H9 (cell line): ENCODE results near the gene KHNYN. TPM values are rescaled to one million over a fixed set of nuclear protein-coding genes. Genes with fewer than 3 reads are reported as not detected.

ENCODE experiments used
- DNase-seq: peaks from one replicate; pipeline ENCODE4 v3.0.0-alpha.2; 2017
- H2AFZ ChIP-seq: one replicate; pipeline ENCODE4 v1.6.1; 2013; ENCODE audit warnings: mild to moderate bottlenecking, low read length, control low read depth, moderate library complexity
- H2AK5ac ChIP-seq: 2 replicates; pipeline ENCODE4 v1.6.1; 2013; ENCODE audit warnings: low read length, control low read depth, mixed read lengths; ENCODE audit not compliant: insufficient read length
- H2BK120ac ChIP-seq: one replicate; pipeline ENCODE4 v1.6.1; 2013; ENCODE audit warnings: low read depth, mild to moderate bottlenecking, low read length, control low read depth, inconsistent platforms; ENCODE audit not compliant: poor library complexity, severe bottlenecking
- H2BK12ac ChIP-seq: 2 replicates; pipeline ENCODE4 v1.6.1; 2013; ENCODE audit warnings: low read length, control low read depth, mixed read lengths, low read depth; ENCODE audit not compliant: insufficient read length
- H2BK15ac ChIP-seq: 2 replicates; pipeline ENCODE4 v1.6.1; 2013; ENCODE audit warnings: low read depth, low read length, control low read depth
- H2BK20ac ChIP-seq: one replicate; pipeline ENCODE4 v1.6.1; 2013; ENCODE audit warnings: low read depth, mild to moderate bottlenecking, low read length, control low read depth, inconsistent platforms; ENCODE audit not compliant: poor library complexity, severe bottlenecking
- H2BK5ac ChIP-seq: 2 replicates; pipeline ENCODE4 v1.6.1; 2013; ENCODE audit warnings: low read length, control low read depth, mixed read lengths; ENCODE audit not compliant: insufficient read length
- H3K14ac ChIP-seq: 2 replicates; pipeline ENCODE4 v1.6.1; 2013; ENCODE audit warnings: low read length, control low read depth; ENCODE audit not compliant: insufficient read depth
- H3K18ac ChIP-seq: 2 replicates; pipeline ENCODE4 v1.6.1; 2013; ENCODE audit warnings: low read depth, mild to moderate bottlenecking, mixed read lengths, low read length, control low read depth; ENCODE audit not compliant: insufficient read length
- H3K23ac ChIP-seq: 2 replicates; pipeline ENCODE4 v1.6.1; 2013; ENCODE audit warnings: low read length, control low read depth, mixed read lengths, low read depth; ENCODE audit not compliant: insufficient read length
- H3K23me2 ChIP-seq: 2 replicates; pipeline ENCODE4 v1.6.1; 2013; ENCODE audit warnings: low read depth, mild to moderate bottlenecking, mixed read lengths, low read length, control low read depth; ENCODE audit not compliant: insufficient read length, poor library complexity, severe bottlenecking
- H3K27ac ChIP-seq: 2 replicates; pipeline ENCODE4 v1.5.1; 2013; ENCODE audit warnings: low read length, control low read depth, mixed read lengths, low read depth; ENCODE audit not compliant: insufficient read length
- H3K27me3 ChIP-seq: 2 replicates; pipeline ENCODE4 v1.6.1; 2013; ENCODE audit warnings: low read length, control low read depth, inconsistent platforms; ENCODE audit not compliant: insufficient read depth
- H3K4ac ChIP-seq: 2 replicates; pipeline ENCODE4 v1.6.1; 2013; ENCODE audit warnings: low read depth, mild to moderate bottlenecking, control low read depth, inconsistent platforms, low read length, moderate library complexity
- H3K4me1 ChIP-seq: 2 replicates; pipeline ENCODE4 v1.6.1; 2013; ENCODE audit warnings: low read length, control low read depth, inconsistent platforms; ENCODE audit not compliant: insufficient read depth
- H3K4me2 ChIP-seq: 2 replicates; pipeline ENCODE4 v1.6.1; 2013; ENCODE audit warnings: low read length, control low read depth, mixed read lengths; ENCODE audit not compliant: insufficient read length, insufficient read depth
- H3K56ac ChIP-seq: 2 replicates; pipeline ENCODE4 v1.6.1; 2013; ENCODE audit warnings: low read depth, mild to moderate bottlenecking, mixed read lengths, low read length, control low read depth; ENCODE audit not compliant: insufficient read length
- H3K79me1 ChIP-seq: 2 replicates; pipeline ENCODE4 v1.6.1; 2013; ENCODE audit warnings: low read depth, mild to moderate bottlenecking, moderate library complexity, low read length, control low read depth, inconsistent platforms; ENCODE audit not compliant: insufficient read depth, poor library complexity, severe bottlenecking
- H3K79me2 ChIP-seq: 2 replicates; pipeline ENCODE4 v1.6.1; 2013; ENCODE audit warnings: low read length, control low read depth, inconsistent platforms; ENCODE audit not compliant: insufficient read depth
- H3K9ac ChIP-seq: 2 replicates; pipeline ENCODE4 v1.6.1; 2013; ENCODE audit warnings: low read length, control low read depth, mixed read lengths; ENCODE audit not compliant: insufficient read length; ENCODE audit errors: extremely low read depth
- H3K9me3 ChIP-seq: one replicate; pipeline ENCODE4 v1.6.1; 2013; ENCODE audit warnings: low read depth, low read length, inconsistent platforms; ENCODE audit not compliant: control insufficient read depth
- H3T11ph ChIP-seq: one replicate; pipeline ENCODE4 v1.6.1; 2013; ENCODE audit warnings: mild to moderate bottlenecking, low read length, control low read depth, inconsistent platforms
- H4K20me1 ChIP-seq: one replicate; pipeline ENCODE4 v1.6.1; 2013; ENCODE audit not compliant: control insufficient read depth, insufficient read length, insufficient read depth
- H4K5ac ChIP-seq: 2 replicates; pipeline ENCODE4 v1.6.1; 2013; ENCODE audit warnings: low read depth, mild to moderate bottlenecking, mixed read lengths, low read length, control low read depth; ENCODE audit not compliant: insufficient read length
- H4K8ac ChIP-seq: replicated peaks from 2 replicates; pipeline ENCODE4 v1.6.1; 2013; ENCODE audit warnings: low read length, control low read depth, mixed read lengths, low read depth; ENCODE audit not compliant: insufficient read length
- H4K91ac ChIP-seq: 2 replicates; pipeline ENCODE4 v1.6.1; 2013; ENCODE audit warnings: low read depth, mild to moderate bottlenecking, moderate library complexity, mixed read lengths, low read length, control low read depth; ENCODE audit not compliant: insufficient read length
- H3K27ac Mint-ChIP-seq, 3 experiments: 2 replicates in 2 of 3; 3 replicates in 1 of 3; pipeline ENCODE4 v1.8.0; 2020 to 2021; ENCODE audit warnings: mixed read lengths in 3 of 3, mild to moderate bottlenecking in 1 of 3, moderate library complexity in 1 of 3
- H3K27me3 Mint-ChIP-seq: 2 replicates; pipeline ENCODE4 v1.8.0; 2021; ENCODE audit warnings: low read depth, mild to moderate bottlenecking, moderate library complexity, mixed read lengths
- H3K36me3 Mint-ChIP-seq, 3 experiments: 2 replicates in 2 of 3; 3 replicates in 1 of 3; pipeline ENCODE4 v1.8.0; 2020 to 2021; ENCODE audit warnings: low read depth in 3 of 3, mixed read lengths in 3 of 3; ENCODE audit not compliant: insufficient read depth in 1 of 3
- H3K4me1 Mint-ChIP-seq, 2 experiments: 2 replicates each; pipeline ENCODE4 v1.8.0; 2020; ENCODE audit warnings: mixed read lengths in 2 of 2
- H3K4me3 Mint-ChIP-seq, 2 experiments: 2 replicates in 1 of 2; 3 replicates in 1 of 2; pipeline ENCODE4 v1.8.0; 2020 to 2021; ENCODE audit warnings: mild to moderate bottlenecking in 2 of 2, mixed read lengths in 2 of 2, moderate library complexity in 1 of 2
- H3K9me3 Mint-ChIP-seq, 2 experiments: 2 replicates in 1 of 2; 3 replicates in 1 of 2; pipeline ENCODE4 v1.8.0; 2020; ENCODE audit warnings: mild to moderate bottlenecking in 2 of 2, mixed read lengths in 2 of 2, moderate library complexity in 1 of 2
- WGBS: extraction: QIAGEN DNeasy Blood & Tissue Kit; methylation state at CpG from one replicate; pipeline ENCODE4 v1.1.7; 2013; ENCODE audit warnings: missing lambda C conversion rate, low lambda C conversion rate, mixed read lengths; ENCODE audit not compliant: insufficient read length; ENCODE audit errors: extremely low coverage; 5-methylcytosine and 5-hydroxymethylcytosine counted together
- total RNA-seq: library from RNA; stranded (reverse); gene quantifications from 2 replicates; pipeline ENCODE4 v1.2.1, GENCODE V29; 2021
- TF ChIP-seq, protein P1 (sequence below): fragments of 200-600 bp; sonication (generic); conservative IDR thresholded peaks from 3 replicates; pipeline ENCODE4 v1.8.0; 2021; ENCODE audit warnings: antibody characterized with exemption, mild to moderate bottlenecking

KHNYN gene
- total RNA-seq, 1 experiment from 2014 or later: 30.0 TPM

DNA sequence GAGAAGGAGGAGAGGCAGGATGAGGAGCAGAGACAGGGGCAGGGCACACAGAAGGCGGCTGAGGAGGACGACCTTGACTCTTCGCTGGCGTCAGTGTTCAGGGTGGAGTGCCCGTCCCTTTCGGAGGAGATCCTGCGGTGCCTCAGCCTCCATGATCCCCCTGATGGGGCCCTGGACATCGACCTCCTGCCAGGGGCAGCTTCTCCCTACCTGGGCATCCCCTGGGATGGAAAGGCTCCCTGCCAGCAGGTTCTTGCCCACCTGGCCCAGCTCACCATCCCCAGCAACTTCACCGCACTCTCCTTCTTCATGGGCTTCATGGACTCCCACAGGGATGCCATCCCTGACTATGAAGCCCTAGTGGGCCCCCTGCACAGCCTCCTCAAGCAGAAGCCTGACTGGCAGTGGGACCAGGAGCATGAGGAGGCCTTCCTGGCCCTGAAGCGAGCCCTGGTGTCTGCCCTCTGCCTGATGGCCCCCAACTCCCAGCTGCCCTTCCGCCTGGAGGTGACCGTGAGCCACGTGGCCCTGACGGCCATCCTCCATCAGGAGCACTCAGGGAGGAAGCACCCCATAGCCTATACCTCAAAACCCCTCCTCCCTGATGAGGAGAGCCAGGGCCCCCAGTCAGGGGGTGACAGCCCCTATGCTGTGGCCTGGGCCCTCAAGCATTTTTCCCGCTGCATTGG is 14.9 kb upstream of the KHNYN start:
- Histone ChIP-seq H3K4me1 (no peaks in the 10 kb centered on the region), H4K8ac (no peak overlapping the region), H3K9ac (no peak overlapping the region)

More for the DNA sequence above, 14.9 kb upstream of the KHNYN start:
- Histone ChIP-seq H3K9me3 (no peaks in the 10 kb centered on the region), H2BK12ac (no peak overlapping the region), H3T11ph (no peak overlapping the region), H4K5ac (no peak overlapping the region), H3K4ac (no peak overlapping the region), H2AFZ (no peak overlapping the region), H3K23me2 (no peaks in the 10 kb centered on the region), H3K79me2 (no peaks in the 10 kb centered on the region), H4K91ac (no peak overlapping the region), H4K20me1 (no peaks in the 10 kb centered on the region), H3K27ac (no peak overlapping the region), H2BK5ac (no peak overlapping the region), H3K56ac (no peak overlapping the region), H3K79me1 (no peaks in the 10 kb centered on the region), H2BK20ac (no peak overlapping the region), H3K23ac (no peak overlapping the region), H3K27me3 (no peaks in the 10 kb centered on the region; the same call in 1 of the 2 replicates), H3K18ac (no peak overlapping the region), H3K4me2 (no peak overlapping the region), H2BK15ac (no peak overlapping the region), H3K14ac (no peak overlapping the region), H2BK120ac (no peak overlapping the region), H2AK5ac (no peak overlapping the region)
- H3K27ac Mint-ChIP-seq: no peak overlapping the region; a peak in 2 of 7 replicates
- no peak for DNase-seq
- WGBS: no CpG with 5 or more reads among the region's 15 CpGs
- no peak overlapping the region for H3K4me3 Mint-ChIP-seq
- H3K9me3 Mint-ChIP-seq: no peaks in the 10 kb centered on the region
- H3K36me3 Mint-ChIP-seq: peaks cover 15 to 33% (median 24%) of the 10 kb centered on the region in 3 experiments; a peak in 6 of 7 replicates
- H3K4me1 Mint-ChIP-seq: peaks cover 2 to 3% of the 10 kb centered on the region in 2 experiments; a peak in 1 of 4 replicates
- peaks cover 14% of the 10 kb centered on the region for H3K27me3 Mint-ChIP-seq
- TF ChIP-seq, protein P1, sequence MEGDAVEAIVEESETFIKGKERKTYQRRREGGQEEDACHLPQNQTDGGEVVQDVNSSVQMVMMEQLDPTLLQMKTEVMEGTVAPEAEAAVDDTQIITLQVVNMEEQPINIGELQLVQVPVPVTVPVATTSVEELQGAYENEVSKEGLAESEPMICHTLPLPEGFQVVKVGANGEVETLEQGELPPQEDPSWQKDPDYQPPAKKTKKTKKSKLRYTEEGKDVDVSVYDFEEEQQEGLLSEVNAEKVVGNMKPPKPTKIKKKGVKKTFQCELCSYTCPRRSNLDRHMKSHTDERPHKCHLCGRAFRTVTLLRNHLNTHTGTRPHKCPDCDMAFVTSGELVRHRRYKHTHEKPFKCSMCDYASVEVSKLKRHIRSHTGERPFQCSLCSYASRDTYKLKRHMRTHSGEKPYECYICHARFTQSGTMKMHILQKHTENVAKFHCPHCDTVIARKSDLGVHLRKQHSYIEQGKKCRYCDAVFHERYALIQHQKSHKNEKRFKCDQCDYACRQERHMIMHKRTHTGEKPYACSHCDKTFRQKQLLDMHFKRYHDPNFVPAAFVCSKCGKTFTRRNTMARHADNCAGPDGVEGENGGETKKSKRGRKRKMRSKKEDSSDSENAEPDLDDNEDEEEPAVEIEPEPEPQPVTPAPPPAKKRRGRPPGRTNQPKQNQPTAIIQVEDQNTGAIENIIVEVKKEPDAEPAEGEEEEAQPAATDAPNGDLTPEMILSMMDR: no peak
